ENCODE measurements around the gene GARRE1.

DNA sequence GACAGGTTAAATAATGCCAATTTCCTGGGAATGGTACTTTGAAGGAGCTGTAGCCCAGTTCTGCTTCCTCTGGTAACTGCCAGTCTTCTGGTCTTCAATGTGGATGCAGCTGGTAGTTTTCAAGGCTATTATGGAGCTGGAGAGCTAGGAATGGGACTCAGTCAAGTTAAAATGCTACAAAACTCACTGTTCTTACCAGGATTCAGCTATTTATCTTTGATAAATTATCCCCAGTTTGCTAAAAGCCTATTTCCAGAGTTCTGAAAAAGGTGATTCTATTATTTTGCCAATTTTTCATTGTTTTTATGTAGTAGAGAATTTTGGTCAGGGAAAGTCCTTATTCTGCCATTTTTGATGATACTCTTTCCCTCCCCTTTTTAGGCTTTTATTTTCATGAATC is 40.7 kb downstream of the GARRE1 start:
- no peak for TF ChIP-seq EZH2 (IDR thresholded peaks at IDR 0.05; ENCODE audit: insufficient read depth, low read length)
- TF ChIP-seq, protein P1, sequence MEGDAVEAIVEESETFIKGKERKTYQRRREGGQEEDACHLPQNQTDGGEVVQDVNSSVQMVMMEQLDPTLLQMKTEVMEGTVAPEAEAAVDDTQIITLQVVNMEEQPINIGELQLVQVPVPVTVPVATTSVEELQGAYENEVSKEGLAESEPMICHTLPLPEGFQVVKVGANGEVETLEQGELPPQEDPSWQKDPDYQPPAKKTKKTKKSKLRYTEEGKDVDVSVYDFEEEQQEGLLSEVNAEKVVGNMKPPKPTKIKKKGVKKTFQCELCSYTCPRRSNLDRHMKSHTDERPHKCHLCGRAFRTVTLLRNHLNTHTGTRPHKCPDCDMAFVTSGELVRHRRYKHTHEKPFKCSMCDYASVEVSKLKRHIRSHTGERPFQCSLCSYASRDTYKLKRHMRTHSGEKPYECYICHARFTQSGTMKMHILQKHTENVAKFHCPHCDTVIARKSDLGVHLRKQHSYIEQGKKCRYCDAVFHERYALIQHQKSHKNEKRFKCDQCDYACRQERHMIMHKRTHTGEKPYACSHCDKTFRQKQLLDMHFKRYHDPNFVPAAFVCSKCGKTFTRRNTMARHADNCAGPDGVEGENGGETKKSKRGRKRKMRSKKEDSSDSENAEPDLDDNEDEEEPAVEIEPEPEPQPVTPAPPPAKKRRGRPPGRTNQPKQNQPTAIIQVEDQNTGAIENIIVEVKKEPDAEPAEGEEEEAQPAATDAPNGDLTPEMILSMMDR (IDR thresholded peaks at IDR 0.05; ENCODE audit: insufficient read depth, low read depth, low read length), result no peak
